Measurements from ENCODE around the gene BAIAP2. TPM values are rescaled to one million over a fixed set of nuclear protein-coding genes. Genes with fewer than 3 reads are reported as not detected.
A peak's percentile ranks its signal among the peaks of the same experiment; 100 is the strongest.

The BAIAP2 gene
- total and polyA plus RNA-seq, 2 of the 13 experiments (the other 11 are each of a cell fraction or from before 2014, with no cell fraction given), result 22.5 to 24.0 TPM

DNA sequence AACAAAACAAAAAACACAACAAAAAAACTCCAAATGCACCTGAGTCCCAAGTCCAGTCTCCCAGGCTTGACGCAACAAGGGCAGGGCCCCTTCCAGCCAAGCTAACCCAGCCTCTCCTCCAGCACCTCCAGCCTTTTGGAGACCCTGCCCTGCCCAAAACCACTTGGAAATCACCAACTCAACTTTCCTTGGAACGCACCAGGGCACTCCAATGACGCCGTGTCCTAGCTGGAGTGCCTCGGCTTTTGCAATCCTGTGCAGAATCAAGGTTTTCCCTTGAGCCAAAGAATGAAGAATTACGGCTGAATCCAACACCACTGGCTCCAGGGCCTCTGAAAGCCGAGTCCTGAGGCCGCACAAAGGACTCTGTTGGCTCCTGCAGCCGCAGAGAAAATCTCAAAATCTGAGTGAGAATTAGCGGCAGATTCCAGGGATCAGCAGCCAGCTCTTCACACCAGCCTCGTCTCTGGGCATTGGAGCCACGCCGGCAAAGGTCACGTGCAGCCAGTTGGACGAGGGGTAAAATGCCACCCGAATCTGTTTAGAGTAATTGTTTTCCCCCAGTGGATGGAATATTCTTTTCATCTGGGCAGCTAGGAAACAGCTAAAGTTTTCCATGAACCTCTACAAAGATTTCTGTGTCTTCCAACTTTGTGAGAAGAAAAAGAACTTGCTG is 9.7 kb upstream of the BAIAP2 start (continued):
- no peak for TF ChIP-seq ETV5 (CRISPR knock-in tag; IDR thresholded peaks at IDR 0.05; ENCODE audit: borderline replicate concordance)
- no peak for TF ChIP-seq ZNF431 (CRISPR knock-in tag; IDR thresholded peaks at IDR 0.05; ENCODE audit: borderline replicate concordance, low read depth)
- no peak for TF ChIP-seq ZUFSP (CRISPR knock-in tag; IDR thresholded peaks at IDR 0.05; ENCODE audit: borderline replicate concordance)
- TF ChIP-seq NFRKB (IDR thresholded peaks at IDR 0.05), result no peak
- TF ChIP-seq ZNF333 (CRISPR knock-in tag; IDR thresholded peaks at IDR 0.05; ENCODE audit: borderline replicate concordance), result no peak
- TF ChIP-seq, protein P1, sequence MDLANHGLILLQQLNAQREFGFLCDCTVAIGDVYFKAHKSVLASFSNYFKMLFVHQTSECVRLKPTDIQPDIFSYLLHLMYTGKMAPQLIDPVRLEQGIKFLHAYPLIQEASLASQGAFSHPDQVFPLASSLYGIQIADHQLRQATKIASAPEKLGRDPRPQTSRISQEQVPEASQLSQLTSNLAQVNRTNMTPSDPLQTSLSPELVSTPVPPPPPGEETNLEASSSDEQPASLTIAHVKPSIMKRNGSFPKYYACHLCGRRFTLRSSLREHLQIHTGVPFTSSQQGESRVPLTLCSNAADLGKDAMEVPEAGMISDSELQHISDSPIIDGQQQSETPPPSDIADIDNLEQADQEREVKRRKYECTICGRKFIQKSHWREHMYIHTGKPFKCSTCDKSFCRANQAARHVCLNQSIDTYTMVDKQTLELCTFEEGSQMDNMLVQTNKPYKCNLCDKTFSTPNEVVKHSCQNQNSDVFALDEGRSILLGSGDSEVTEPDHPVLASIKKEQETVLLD (CRISPR knock-in tag; IDR thresholded peaks at IDR 0.05; ENCODE audit: low read depth), result no peak
- TF ChIP-seq, protein P2, sequence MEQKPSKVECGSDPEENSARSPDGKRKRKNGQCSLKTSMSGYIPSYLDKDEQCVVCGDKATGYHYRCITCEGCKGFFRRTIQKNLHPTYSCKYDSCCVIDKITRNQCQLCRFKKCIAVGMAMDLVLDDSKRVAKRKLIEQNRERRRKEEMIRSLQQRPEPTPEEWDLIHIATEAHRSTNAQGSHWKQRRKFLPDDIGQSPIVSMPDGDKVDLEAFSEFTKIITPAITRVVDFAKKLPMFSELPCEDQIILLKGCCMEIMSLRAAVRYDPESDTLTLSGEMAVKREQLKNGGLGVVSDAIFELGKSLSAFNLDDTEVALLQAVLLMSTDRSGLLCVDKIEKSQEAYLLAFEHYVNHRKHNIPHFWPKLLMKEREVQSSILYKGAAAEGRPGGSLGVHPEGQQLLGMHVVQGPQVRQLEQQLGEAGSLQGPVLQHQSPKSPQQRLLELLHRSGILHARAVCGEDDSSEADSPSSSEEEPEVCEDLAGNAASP (CRISPR knock-in tag; IDR thresholded peaks at IDR 0.05; ENCODE audit: borderline replicate concordance), result no peak
- peak; percentile 13; the same call in 1 of the 2 replicates for TF ChIP-seq ZNF777 (CRISPR knock-in tag; IDR thresholded peaks at IDR 0.05)
- peak; percentile 39; the same call in 1 of the 2 replicates for TF ChIP-seq ZFX (CRISPR knock-in tag; IDR thresholded peaks at IDR 0.05; ENCODE audit: low read depth)
- no peak for TF ChIP-seq MXD4 (CRISPR knock-in tag; IDR thresholded peaks at IDR 0.05)
- no peak for TF ChIP-seq ZNF451 (CRISPR knock-in tag; IDR thresholded peaks at IDR 0.05)
- no peak for TF ChIP-seq ZNF282 (IDR thresholded peaks at IDR 0.05; ENCODE audit: partially characterized antibody)
- TF ChIP-seq ADNP (CRISPR knock-in tag; IDR thresholded peaks at IDR 0.05), result no peak
- TF ChIP-seq SAFB2 (CRISPR knock-in tag; IDR thresholded peaks at IDR 0.05; ENCODE audit: borderline replicate concordance, low read depth), result no peak
- TF ChIP-seq SRSF9 (IDR thresholded peaks at IDR 0.05; ENCODE audit: borderline replicate concordance, insufficient read depth, low read depth, low read length, poor library complexity, severe bottlenecking), result no peak
- TF ChIP-seq, protein P3, sequence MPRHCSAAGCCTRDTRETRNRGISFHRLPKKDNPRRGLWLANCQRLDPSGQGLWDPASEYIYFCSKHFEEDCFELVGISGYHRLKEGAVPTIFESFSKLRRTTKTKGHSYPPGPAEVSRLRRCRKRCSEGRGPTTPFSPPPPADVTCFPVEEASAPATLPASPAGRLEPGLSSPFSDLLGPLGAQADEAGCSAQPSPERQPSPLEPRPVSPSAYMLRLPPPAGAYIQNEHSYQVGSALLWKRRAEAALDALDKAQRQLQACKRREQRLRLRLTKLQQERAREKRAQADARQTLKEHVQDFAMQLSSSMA (CRISPR knock-in tag; IDR thresholded peaks at IDR 0.05), result no peak
- no peak for TF ChIP-seq ZNF232 (CRISPR knock-in tag; IDR thresholded peaks at IDR 0.05; ENCODE audit: borderline replicate concordance)
- TF ChIP-seq, protein P4, sequence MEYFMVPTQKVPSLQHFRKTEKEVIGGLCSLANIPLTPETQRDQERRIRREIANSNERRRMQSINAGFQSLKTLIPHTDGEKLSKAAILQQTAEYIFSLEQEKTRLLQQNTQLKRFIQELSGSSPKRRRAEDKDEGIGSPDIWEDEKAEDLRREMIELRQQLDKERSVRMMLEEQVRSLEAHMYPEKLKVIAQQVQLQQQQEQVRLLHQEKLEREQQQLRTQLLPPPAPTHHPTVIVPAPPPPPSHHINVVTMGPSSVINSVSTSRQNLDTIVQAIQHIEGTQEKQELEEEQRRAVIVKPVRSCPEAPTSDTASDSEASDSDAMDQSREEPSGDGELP (IDR thresholded peaks at IDR 0.05; ENCODE audit: borderline replicate concordance, low read depth), result no peak
- TF ChIP-seq MTERF4 (CRISPR knock-in tag; IDR thresholded peaks at IDR 0.05), result no peak
- TF ChIP-seq CEBPB (IDR thresholded peaks at IDR 0.05; ENCODE audit: borderline replicate concordance, low read depth, low read length), result no peak
- no peak for TF ChIP-seq ZNF761 (CRISPR knock-in tag; conservative IDR thresholded peaks at IDR 0.05)
- peak; percentile 49; the same call in 1 of the 2 replicates for TF ChIP-seq HNF4G (IDR thresholded peaks at IDR 0.05; ENCODE audit: borderline replicate concordance, low read depth, low read length)
- no peak for TF ChIP-seq HNF4G (CRISPR knock-in tag; IDR thresholded peaks at IDR 0.05; ENCODE audit: borderline replicate concordance, low read depth)
